AG08395 (cell line): Measurements from ENCODE around the gene KCNIP4.

Source experiments
- DNase-seq: peaks from one replicate; pipeline ENCODE4 v3.0.0; 2012; ENCODE audit warnings: mixed read lengths, low spot score

KCNIP4 gene

GRCh38 chr4:21046141-21046540 is 902.4 kb downstream of the KCNIP4 start:
- DNase-seq: no peak

DNA sequence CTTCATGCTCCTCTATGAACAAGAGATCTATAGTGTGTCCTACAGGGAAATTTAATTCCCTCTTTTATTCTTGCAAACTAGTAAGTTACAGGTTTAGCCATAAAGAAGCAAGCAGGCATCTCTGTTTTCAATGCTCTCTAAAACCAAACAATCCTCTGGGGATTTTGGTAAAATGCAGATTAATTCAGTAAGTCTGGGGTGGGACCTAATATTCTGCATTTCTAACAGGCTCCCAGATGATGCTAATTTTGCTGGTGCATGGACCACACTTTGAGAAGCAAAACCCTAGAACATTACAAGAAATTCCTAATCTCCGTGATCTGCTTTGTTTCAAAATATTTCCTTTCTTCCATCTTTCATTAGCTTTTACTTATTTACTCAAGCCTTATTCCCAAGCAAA is 903.5 kb downstream of the KCNIP4 start:
- DNase-seq: no peak

DNA sequence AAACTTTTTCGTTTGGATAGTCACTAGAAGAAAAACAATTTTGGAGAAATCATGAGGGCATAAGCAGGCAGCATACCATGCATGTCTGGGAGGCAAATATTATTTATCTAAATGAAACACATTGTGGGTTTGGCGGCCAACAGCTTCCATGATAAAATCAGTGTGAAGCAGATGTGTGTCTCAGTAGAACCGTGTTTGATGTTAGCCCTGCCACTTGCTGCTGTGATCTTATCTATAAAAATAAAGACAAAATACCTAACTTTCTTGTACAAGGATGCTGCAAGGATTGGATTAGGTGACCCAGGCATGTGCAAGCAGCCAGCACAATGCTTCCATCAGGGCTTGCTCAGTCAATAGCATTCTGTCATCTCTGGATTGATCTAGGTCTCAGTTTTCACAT is 906.9 kb downstream of the KCNIP4 start:
- no peak for DNase-seq

- DNase-seq: no peak
Observed at GRCh38 chr4:21034728-21035127, 913.8 kb downstream of the KCNIP4 start.

DNA sequence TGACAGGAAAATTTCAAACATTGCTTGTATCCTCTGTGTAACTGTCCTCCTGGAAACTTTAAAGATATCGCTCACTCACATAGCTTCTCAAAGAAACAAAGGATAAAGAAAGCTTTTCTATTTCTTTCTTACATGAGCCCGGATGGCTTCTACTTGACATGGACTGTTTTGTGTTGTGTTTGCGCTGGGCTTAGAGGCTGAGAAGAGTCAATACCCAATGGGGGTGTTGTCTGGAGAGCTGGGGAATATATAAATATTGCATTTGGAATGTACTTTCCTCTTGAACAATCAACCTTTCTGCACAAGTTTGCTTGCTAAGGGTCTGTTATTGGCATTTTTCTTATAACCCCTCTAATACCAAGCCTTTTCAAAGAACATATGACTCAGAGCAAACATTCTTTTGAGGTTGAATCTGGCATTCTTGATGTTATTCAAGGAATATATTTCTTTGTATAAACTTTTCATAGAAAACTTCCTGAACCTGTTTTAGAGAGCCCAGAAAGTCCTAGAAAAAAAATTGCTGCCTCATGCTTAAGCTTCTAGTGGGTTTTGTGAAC is 916.4 kb downstream of the KCNIP4 start:
- no peak for DNase-seq

- DNase-seq: no peak
Observed at GRCh38 chr4:21018817-21019216, 929.8 kb downstream of the KCNIP4 start.

DNA sequence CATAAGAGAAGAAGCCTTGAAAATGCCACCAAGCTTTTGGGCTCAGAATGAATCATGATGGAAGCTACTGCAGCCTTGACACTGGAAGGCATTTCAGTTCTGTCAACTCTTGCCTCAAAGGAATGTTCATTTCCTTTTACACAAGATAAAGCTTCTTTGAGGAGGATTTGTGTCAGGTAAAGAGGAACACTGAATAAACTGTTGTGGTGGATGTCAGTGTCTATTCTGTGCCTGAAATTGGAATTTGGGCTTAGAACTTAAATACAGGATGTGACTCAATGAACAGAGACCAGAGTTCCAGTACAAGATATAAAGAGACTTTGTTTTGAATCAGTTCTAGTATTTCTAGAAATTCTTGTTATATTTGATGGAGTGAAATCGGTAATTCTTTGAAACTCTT is 935.1 kb downstream of the KCNIP4 start:
- DNase-seq: no peak

GRCh38 chr4:21012851-21013331 is 935.7 kb downstream of the KCNIP4 start:
- no peak for DNase-seq

DNA sequence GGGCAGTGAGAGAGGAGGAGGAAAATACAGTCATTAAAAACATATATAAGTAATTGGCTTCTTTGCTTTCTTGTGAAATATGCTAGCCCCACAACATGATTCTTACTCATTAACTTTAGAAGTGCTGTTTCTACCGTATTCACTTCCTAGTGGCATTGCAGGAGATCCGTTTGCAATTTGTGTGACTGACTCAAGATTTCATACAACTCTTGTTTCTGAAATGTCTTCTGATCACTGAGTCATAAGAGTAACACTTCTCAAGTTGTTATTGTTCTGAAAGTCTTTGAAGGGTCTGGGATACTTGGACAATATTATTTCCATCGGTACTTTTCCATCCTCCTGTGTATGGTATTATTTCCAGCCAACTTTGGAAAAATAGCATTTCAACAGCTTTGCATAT is 937.5 kb downstream of the KCNIP4 start:
- DNase-seq: no peak

DNA sequence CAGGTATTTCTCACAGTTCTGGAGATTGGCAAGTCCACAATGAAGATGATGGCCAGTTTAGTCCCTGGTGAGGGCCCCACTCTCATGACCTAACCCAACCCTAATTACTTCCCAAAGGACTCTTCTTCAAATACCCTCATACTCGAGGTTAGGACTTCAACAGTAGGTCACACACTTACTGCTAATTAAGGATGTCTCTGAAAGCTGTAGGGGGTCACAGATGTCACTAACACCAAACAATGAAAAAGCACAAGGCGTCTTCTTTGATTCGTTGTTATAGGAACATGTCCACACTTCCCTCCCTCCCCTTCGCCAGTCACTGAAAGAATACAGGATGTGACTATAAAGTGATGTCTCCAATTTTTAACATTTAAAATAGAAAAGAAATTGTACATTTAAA is 938.6 kb downstream of the KCNIP4 start:
- no peak for DNase-seq

DNA sequence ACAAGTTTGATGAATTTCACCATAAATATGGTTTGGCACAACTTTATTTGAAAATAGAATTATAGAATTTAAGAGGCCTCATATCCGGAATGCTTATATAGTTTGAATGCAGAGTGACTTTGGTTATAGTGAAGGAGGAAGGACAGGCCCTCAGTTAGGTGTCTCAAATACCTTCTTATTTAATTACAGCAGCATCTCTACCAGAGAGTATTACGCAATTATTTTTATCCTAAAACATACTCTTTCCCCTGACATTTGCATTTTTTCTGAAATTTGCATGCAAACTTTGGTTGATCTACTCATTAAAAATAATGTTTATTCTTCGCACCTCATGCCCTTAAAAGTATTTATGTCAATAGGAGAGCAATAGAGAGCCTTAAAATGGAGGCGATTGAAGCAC is 942.9 kb downstream of the KCNIP4 start:
- DNase-seq: no peak

- DNase-seq: no peak
Observed at GRCh38 chr4:21002976-21003375, 945.6 kb downstream of the KCNIP4 start.

- no peak for DNase-seq
Observed at GRCh38 chr4:21002286-21002685, 946.3 kb downstream of the KCNIP4 start.

GRCh38 chr4:21001490-21001889 is 947.1 kb downstream of the KCNIP4 start:
- DNase-seq: no peak

GRCh38 chr4:20997886-20998285 is 950.7 kb downstream of the KCNIP4 start:
- DNase-seq: no peak

DNA sequence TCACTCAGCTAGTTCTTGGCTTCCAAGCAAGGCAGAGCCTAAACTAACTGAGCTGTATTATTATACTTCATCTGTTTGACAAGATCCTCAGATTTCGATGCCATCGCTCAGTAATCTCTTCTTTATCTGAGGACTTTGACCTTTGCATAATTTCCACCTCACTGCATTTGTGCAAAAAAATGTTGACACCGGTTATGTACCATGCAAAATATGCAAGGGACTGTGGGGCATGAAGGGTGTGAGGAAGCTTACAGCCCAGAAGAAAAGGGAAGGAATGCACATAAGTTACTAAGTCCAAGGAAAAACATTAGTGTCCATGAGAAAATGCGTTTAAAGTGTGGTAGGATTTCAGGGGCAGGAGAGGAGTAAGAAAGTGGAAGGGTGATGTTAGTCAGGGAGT is 953.0 kb downstream of the KCNIP4 start:
- no peak for DNase-seq

DNA sequence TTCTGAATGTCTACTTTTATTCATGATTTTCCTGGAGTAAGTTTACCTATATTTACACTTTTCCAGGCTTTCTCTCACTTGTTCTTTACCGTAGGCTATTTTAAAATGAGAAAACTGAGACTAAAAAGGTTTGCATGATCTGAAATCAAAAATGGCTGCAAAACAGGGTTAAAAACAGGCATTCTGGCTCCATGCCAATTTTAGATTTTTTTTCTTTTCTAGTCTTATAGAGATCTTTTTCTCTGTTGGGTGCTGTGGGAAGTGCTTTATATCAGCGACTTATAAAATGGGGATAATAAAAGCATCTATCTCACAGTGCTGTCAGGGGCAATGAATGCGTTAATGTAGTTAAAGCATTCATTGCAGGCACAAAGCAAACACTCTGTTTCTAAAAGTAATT is 953.6 kb downstream of the KCNIP4 start:
- no peak for DNase-seq

DNA sequence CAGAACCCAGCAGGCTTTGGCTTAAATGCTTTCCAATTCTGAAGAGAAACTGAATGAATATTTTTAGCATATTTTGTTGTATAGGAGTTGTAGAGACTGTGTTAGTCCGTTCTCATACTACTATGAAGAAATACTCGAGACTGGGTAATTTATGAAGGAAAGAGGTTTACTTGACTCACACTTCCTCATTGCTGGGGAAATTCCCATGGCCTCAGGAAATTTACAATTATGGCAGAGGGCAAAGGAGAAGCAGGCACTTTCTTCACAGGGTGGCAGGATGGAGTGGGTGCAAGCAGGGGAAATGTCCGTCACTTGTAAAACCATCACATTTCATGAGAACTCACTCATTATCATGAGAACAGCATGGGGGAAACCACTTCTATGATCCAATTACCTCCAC is 956.6 kb downstream of the KCNIP4 start:
- DNase-seq: no peak

DNA sequence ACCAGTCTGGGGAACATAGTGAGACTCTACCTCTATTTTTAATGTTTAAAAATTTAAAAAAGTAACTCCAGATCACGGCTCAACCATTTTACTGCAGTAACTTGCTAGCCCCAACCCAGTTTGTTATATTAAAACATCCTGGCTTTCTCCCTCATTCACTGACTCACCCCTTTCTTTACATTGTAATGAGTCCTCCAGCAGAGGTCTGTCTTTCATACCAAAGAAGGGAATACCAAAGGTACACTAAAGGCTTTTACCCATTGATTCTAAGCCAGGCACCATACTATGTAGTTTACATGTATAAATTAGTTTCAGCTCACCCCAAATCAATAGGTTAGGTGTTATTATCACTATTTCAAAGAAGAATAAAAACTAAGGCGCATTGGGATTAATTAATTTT is 961.4 kb downstream of the KCNIP4 start:
- DNase-seq: no peak

- DNase-seq: no peak
Observed at GRCh38 chr4:20984576-20984836, 964.1 kb downstream of the KCNIP4 start.

DNA sequence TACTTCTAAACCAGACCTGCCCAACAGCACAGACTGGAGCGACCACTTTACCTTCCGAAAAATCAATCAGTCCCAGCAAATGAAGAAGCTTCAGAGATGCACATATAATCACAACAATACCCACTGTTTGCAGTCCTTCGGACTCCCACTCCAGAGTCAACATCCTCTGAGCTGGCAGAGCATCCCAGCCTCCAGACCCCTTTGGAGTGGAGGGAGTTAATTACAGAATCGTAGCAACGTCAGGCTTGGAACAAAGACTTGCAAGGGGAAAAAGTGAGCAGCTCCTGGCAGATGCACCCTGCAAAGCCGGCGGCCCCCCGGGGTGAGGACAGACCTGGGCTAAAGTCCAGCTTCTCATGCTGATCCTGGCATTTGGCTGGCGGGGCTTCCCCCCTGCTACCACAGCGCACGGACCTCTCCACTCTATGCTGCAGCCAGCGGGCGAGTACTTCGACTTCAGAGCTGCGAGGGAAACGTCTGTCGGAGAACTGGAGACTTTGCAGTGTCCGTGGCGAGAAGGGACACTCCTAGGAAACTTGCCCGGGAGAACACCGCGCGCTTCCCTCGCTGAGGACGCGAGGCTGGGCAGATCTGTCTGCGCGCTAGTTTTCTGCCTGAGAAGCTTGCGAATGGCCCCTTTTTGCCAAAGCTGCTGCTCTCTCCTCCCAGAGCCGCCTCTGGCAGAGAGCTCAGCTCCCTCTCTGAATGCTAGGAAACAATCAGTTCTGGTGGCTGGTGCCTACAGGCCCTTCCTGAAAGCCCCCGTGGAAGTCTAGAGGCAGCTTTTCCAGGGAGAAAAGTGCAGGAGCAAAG is 964.6 kb downstream of the KCNIP4 start:
- no peak for DNase-seq

GRCh38 chr4:20982544-20982943 is 966.0 kb downstream of the KCNIP4 start:
- no peak for DNase-seq

- no peak for DNase-seq
Observed at GRCh38 chr4:20960291-20960690, 988.3 kb downstream of the KCNIP4 start.

DNA sequence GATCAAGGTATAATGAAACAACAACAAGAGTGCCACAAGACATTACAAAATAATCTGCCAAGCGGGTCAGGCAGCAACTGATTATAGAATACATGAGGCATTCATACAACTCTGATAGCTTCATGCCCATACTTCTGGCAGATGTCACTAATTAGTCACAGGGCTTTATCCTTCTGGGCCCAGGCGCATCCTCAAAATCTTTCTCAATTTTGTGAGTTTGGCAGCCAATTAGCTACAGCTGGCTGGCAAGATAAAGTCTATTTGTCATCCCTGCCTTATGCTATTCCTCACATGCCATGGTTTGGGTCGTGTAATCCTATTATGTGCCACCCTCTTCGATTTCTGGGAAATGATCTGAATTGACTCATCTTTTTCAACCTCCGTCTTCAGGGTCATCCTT is 994.0 kb downstream of the KCNIP4 start:
- DNase-seq: no peak
